Transverse colon (tissue), 4 donors: ENCODE measurements around the gene DOCK9. TPM values are rescaled to one million over a fixed set of nuclear protein-coding genes. Genes with fewer than 3 reads are reported as not detected.

Experiments
- DNase-seq: peaks from one replicate; pipeline ENCODE4 v3.0.0-alpha.2; 2019
- H3K27ac ChIP-seq, 4 donors: fragments of 200-600 bp; sonication (generic); 2 replicates each; pipeline ENCODE4 v1.5.1; 2016 to 2018; ENCODE audit warnings: inconsistent platforms in 4 of 4
- H3K27me3 ChIP-seq: fragments of 200-600 bp; sonication (generic); 2 replicates; pipeline ENCODE4 v1.5.1; 2017; ENCODE audit warnings: inconsistent platforms
- H3K36me3 ChIP-seq, 4 donors: fragments of 200-600 bp; sonication (generic); 2 replicates each; pipeline ENCODE4 v1.5.1; 2017 to 2019; ENCODE audit warnings: inconsistent platforms in 4 of 4
- H3K4me1 ChIP-seq, 4 donors: fragments of 200-600 bp; sonication (generic); 2 replicates each; pipeline ENCODE4 v1.5.1; 2017 to 2020; ENCODE audit warnings: inconsistent platforms in 4 of 4
- H3K4me3 ChIP-seq, 4 donors: fragments of 200-600 bp; sonication (generic); 1 replicate in 1 of 4; 2 replicates in 3 of 4; pipeline versions ENCODE4 v1.5.1 to v1.6.1; 2017 to 2019; ENCODE audit warnings: inconsistent platforms in 4 of 4
- H3K9me3 ChIP-seq, 2 donors: fragments of 200-600 bp; sonication (generic); 2 replicates each; pipeline ENCODE4 v1.5.1; 2017 to 2019; ENCODE audit warnings: inconsistent platforms in 2 of 2
- EP300 ChIP-seq: sonication (generic); formaldehyde crosslinking; IDR thresholded peaks from one replicate; pipeline ENCODE4 v1.6.1; 2017; ENCODE audit warnings: antibody characterized with exemption, low read depth
- POLR2A ChIP-seq: fragments of 450-650 bp; IDR thresholded peaks from one replicate; pipeline ENCODE4 v1.6.1; 2016; ENCODE audit warnings: antibody characterized with exemption, mild to moderate bottlenecking, moderate library complexity
- POLR2AphosphoS5 ChIP-seq, 3 donors: sonication (generic); formaldehyde crosslinking; IDR thresholded peaks; one replicate each; pipeline ENCODE4 v1.6.1; 2016; ENCODE audit warnings: antibody characterized with exemption in 3 of 3
- WGBS, 2 donors: methylation state at CpG; one replicate each; pipeline ENCODE4 v1.1.5; 2018; ENCODE audit warnings: low coverage in 1 of 2; 5-methylcytosine and 5-hydroxymethylcytosine counted together
- in situ Hi-C, 4 donors: fragments of 200-750 bp; cut with MboI; loops; one replicate each; pipeline versions ENCODE4 v1.15.0 to v1.15.1; 2017; ENCODE audit warnings: low sequenced_read_pairs in 3 of 4, low pct_ligation_motif_present in 1 of 4, low pct_unique_long_range_greater_than_20kb in 1 of 4
- intact Hi-C: fragments of 100-400 bp; cut with DNase I; formaldehyde crosslinking; loops from one replicate; pipeline ENCODE4 v1.15.1; 2023; ENCODE audit warnings: low total_unique reads
- total RNA-seq, 4 donors: library from RNA; depleted of rRNA; stranded (reverse); fragments of >200 nt; gene quantifications; one replicate each; pipeline ENCODE4 v1.1.0, GENCODE V29; 2016
- TF ChIP-seq, protein P1 (sequence below), 5 experiments: fragments of 200-600 bp in 3 of 5; fragments of 450-650 bp in 2 of 5; sonication (generic) in 3 of 5; IDR thresholded peaks; 1 replicate in 2 of 5; 2 replicates in 3 of 5; pipeline ENCODE4 v1.5.1; 2016 to 2017; ENCODE audit warnings: antibody characterized with exemption in 5 of 5, inconsistent platforms in 3 of 5, mild to moderate bottlenecking in 2 of 5, moderate library complexity in 1 of 5

Gene DOCK9
- total RNA-seq, 4 donors from 2014 or later, result 44.5 to 120 (median 71.4) TPM

DNA sequence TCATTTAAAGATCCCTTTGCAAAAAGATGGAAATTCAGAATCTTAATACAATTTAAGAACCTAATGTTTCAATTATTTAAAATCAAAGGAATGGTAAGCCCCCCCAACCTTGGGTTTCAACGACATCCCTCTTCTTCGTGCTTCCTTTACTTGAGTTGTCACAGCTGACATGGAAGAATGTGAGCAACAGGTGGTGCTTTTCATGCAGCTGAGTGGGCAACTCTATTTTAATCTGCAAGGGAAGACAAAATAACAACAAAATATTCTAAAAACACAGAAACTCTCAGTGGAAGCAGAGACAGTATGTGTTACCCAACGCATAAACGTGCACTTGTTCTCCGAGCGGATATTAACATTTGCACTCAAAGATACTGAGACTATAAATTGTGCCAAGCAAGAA, 92.3 kb downstream of the DOCK9 start:
- intact Hi-C loops, result no loop called here
- H3K27ac ChIP-seq, result no peak overlapping the region
- H3K9me3 ChIP-seq, result no peaks in the 10 kb centered on the region
- in situ Hi-C loops, result no loop called here
- no peak overlapping the region for H3K4me3 ChIP-seq
- H3K27me3 ChIP-seq, result no peaks in the 10 kb centered on the region
- 90 to 92% methylated on average over 6 of the region's 6 CpGs for WGBS, 2 donors
- no peaks in the 10 kb centered on the region for H3K4me1 ChIP-seq
- no peak for DNase-seq
- no peak for TF ChIP-seq POLR2AphosphoS5 (IDR thresholded peaks at IDR 0.05)
- TF ChIP-seq, protein P1, sequence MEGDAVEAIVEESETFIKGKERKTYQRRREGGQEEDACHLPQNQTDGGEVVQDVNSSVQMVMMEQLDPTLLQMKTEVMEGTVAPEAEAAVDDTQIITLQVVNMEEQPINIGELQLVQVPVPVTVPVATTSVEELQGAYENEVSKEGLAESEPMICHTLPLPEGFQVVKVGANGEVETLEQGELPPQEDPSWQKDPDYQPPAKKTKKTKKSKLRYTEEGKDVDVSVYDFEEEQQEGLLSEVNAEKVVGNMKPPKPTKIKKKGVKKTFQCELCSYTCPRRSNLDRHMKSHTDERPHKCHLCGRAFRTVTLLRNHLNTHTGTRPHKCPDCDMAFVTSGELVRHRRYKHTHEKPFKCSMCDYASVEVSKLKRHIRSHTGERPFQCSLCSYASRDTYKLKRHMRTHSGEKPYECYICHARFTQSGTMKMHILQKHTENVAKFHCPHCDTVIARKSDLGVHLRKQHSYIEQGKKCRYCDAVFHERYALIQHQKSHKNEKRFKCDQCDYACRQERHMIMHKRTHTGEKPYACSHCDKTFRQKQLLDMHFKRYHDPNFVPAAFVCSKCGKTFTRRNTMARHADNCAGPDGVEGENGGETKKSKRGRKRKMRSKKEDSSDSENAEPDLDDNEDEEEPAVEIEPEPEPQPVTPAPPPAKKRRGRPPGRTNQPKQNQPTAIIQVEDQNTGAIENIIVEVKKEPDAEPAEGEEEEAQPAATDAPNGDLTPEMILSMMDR (IDR thresholded peaks at IDR 0.05), result no peak
- no peak for TF ChIP-seq POLR2A
- no peak for TF ChIP-seq EP300
- H3K36me3 ChIP-seq, result peaks cover 0 to 53% (median 19%) of the 10 kb centered on the region in 4 donors

DNA sequence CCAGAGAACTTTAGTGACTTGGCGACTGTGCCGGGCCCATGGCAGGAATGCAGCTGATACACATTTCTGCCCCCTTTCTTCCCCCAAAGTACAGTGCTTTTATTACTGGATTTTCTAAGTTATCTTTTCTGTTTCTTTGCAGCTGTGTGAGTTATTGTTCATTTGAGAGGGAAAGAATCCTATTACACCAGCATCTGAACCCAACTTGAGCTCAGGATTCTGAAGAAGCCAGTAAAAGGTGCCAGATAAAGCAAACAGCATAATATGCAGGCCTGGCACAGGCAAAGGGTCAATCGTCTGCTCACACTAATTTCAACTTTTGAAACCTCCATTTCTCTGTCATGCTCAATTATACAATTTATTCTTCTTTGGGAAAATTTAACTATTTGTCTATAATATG, 93.9 kb downstream of the DOCK9 start:
- intact Hi-C loops, result no loop called here

DNA sequence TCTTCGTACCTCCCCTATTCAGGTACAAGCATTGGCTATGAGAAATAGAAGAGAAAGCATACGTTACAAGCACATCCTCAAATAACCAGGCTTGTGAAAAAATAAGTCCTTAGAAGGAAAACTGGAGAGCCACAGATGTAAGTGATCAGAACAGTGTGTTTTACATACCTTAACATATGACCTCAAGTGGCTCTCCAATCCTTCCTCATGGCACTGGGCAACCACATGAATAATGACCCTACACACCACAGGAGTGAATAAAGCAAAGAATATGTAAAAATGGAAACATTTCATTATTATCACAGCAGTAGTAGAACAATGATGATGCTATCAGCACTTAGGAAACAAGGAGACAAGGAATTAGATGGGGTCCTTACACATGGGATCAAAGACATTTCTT, 96.5 kb downstream of the DOCK9 start:
- no peak overlapping the region for H3K4me3 ChIP-seq
- in situ Hi-C loops (no loop called here), intact Hi-C loops (no loop called here)
- H3K36me3 ChIP-seq, result peaks cover 0 to 48% (median 20%) of the 10 kb centered on the region in 4 donors
- H3K4me1 ChIP-seq, result no peaks in the 10 kb centered on the region
- H3K27me3 ChIP-seq, result no peaks in the 10 kb centered on the region
- H3K27ac ChIP-seq, result no peak overlapping the region
- TF ChIP-seq POLR2AphosphoS5 (IDR thresholded peaks at IDR 0.05) (no peak), POLR2A (no peak), EP300 (no peak)
- TF ChIP-seq, protein P1 (IDR thresholded peaks at IDR 0.05), result no peak
- no peak for DNase-seq
- H3K9me3 ChIP-seq, result no peaks in the 10 kb centered on the region
- WGBS, 2 donors, result 68 to 94% methylated on average over 2 of the region's 2 CpGs

More for the DNA sequence above, 93.9 kb downstream of the DOCK9 start:
- DNase-seq, result no peak
- Histone ChIP-seq H3K4me1 (no peaks in the 10 kb centered on the region), H3K4me3 (no peak overlapping the region), H3K27me3 (no peaks in the 10 kb centered on the region), H3K27ac (no peak overlapping the region), H3K36me3 (peaks cover 0 to 62% (median 20%) of the 10 kb centered on the region in 4 donors), H3K9me3 (no peaks in the 10 kb centered on the region)
- 59 to 60% methylated on average over 3 of the region's 3 CpGs for WGBS, 2 donors
- TF ChIP-seq, protein P1 (IDR thresholded peaks at IDR 0.05), result no peak
- TF ChIP-seq POLR2AphosphoS5 (IDR thresholded peaks at IDR 0.05) (no peak), EP300 (no peak), POLR2A (no peak)
- in situ Hi-C loops, result no loop called here

DNA sequence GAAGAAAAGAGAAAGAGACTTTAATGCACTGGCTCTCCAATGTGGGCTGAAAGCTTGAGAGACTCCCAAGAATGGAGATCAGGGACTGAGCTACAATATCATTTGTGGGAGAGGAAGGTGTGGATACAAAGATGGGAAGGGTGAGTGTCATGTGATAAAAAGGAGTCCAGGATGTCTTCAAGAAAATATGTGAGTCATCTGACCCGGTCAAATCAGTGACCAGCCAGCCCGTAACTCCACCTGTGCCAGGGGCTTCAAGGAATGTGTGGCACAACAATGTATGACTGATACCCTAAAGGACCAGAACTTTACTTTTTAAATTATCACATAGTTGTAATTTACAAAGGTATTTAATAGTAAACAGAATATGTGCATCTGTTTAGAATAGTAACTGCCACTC, 97.2 kb downstream of the DOCK9 start:
- Histone ChIP-seq H3K36me3 (peaks cover 0 to 47% (median 20%) of the 10 kb centered on the region in 4 donors), H3K27me3 (no peaks in the 10 kb centered on the region), H3K4me1 (no peaks in the 10 kb centered on the region), H3K4me3 (no peak overlapping the region), H3K27ac (no peak overlapping the region), H3K9me3 (no peaks in the 10 kb centered on the region)
- in situ Hi-C loops (no loop called here), intact Hi-C loops (no loop called here)
- TF ChIP-seq POLR2A (no peak), POLR2AphosphoS5 (IDR thresholded peaks at IDR 0.05) (no peak), EP300 (no peak)
- TF ChIP-seq, protein P1 (IDR thresholded peaks at IDR 0.05), result no peak
- no peak for DNase-seq
- 92% methylated on average over 2 of the region's 2 CpGs for WGBS, 2 donors
